Measurements from ENCODE around the gene KRT7.
A peak's percentile ranks its signal among the peaks of the same experiment; 100 is the strongest.

Gene KRT7

GRCh38 chr12:52212701-52213563, 20.1 kb upstream of the KRT7 start:
- DNase-seq = no peak

- DNase-seq = peak; percentile 87
Observed at GRCh38 chr12:52213564-52214420, 19.3 kb upstream of the KRT7 start.

- DNase-seq = no peak
Observed at GRCh38 chr12:52214421-52214802, 18.6 kb upstream of the KRT7 start.

- no peak for DNase-seq
Observed at GRCh38 chr12:52215587-52216031, 17.4 kb upstream of the KRT7 start.

GRCh38 chr12:52216100-52216499, 16.9 kb upstream of the KRT7 start:
- DNase-seq = no peak

- DNase-seq = peak; percentile 54
Observed at GRCh38 chr12:52216807-52217206, 16.2 kb upstream of the KRT7 start.

- peak; percentile 82 for DNase-seq
Observed at GRCh38 chr12:52217223-52217622, 15.8 kb upstream of the KRT7 start.

GRCh38 chr12:52218001-52218400, 15.0 kb upstream of the KRT7 start:
- DNase-seq = no peak

GRCh38 chr12:52220477-52220876, 12.6 kb upstream of the KRT7 start:
- DNase-seq = no peak

GRCh38 chr12:52221070-52221781, 11.8 kb upstream of the KRT7 start:
- no peak for DNase-seq

GRCh38 chr12:52221912-52222457, 11.1 kb upstream of the KRT7 start:
- DNase-seq = peak; percentile 28

- DNase-seq = no peak
Observed at GRCh38 chr12:52222692-52223091, 10.4 kb upstream of the KRT7 start.

- DNase-seq = no peak
Observed at GRCh38 chr12:52223406-52224039, 9.5 kb upstream of the KRT7 start.

- DNase-seq = no peak
Observed at GRCh38 chr12:52224151-52224550, 8.9 kb upstream of the KRT7 start.

- no peak for DNase-seq
Observed at GRCh38 chr12:52225752-52226151, 7.3 kb upstream of the KRT7 start.

- no peak for DNase-seq
Observed at GRCh38 chr12:52226446-52226845, 6.6 kb upstream of the KRT7 start.

GRCh38 chr12:52227606-52228166, 5.4 kb upstream of the KRT7 start:
- no peak for DNase-seq

GRCh38 chr12:52228366-52228765, 4.7 kb upstream of the KRT7 start:
- DNase-seq = no peak

GRCh38 chr12:52228931-52229330, 4.1 kb upstream of the KRT7 start:
- no peak for DNase-seq

GRCh38 chr12:52229836-52230343, 3.2 kb upstream of the KRT7 start:
- no peak for DNase-seq

GRCh38 chr12:52230364-52231281, 2.4 kb upstream of the KRT7 start:
- peak; percentile 20 for DNase-seq

All from NCI-H2029 (cell line).